ENCODE results near the gene HNRNPLL.

HNRNPLL gene

GRCh38 chr2:38632980-38633379 is 30.3 kb upstream of the HNRNPLL start:
- Histone ChIP-seq H3K27me3 (ENCODE audit: insufficient read depth, low read length, poor library complexity, severe bottlenecking) (no peaks in the 10 kb centered on the region), H3K4me2 (ENCODE audit: low read depth, low read length, poor library complexity, severe bottlenecking) (no peak overlapping the region), H3K79me2 (ENCODE audit: insufficient read depth, low read length) (no peaks in the 10 kb centered on the region), H2AFZ (ENCODE audit: low read length) (no peak overlapping the region), H3K36me3 (ENCODE audit: insufficient read depth, low read length) (no peaks in the 10 kb centered on the region), H3K9ac (ENCODE audit: low read depth, low read length, poor library complexity, severe bottlenecking) (no peak overlapping the region), H3F3A (ENCODE audit: low read depth) (peaks cover 5% of the 10 kb centered on the region; the same call in 1 of the 2 replicates), H3K4me3 (ENCODE audit: low read length, poor library complexity, severe bottlenecking) (no peak overlapping the region), H4K20me1 (ENCODE audit: insufficient read depth, low read length, poor library complexity, severe bottlenecking) (no peaks in the 10 kb centered on the region), H3K9me3 (ENCODE audit: insufficient read depth, low read depth, low read length) (peaks cover 5% of the 10 kb centered on the region; the same call in 1 of the 2 replicates), H3K9me2 (replicated peaks; ENCODE audit: low read depth, low read length) (no peaks in the 10 kb centered on the region), H3K4me1 (ENCODE audit: insufficient read depth, low read length, poor library complexity, severe bottlenecking) (peaks cover 18% of the 10 kb centered on the region)
- TF ChIP-seq CTCF (conservative IDR thresholded peaks at IDR 0.05; ENCODE audit: low read length) (no peak), EZH2phosphoT487 (IDR thresholded peaks at IDR 0.05; ENCODE audit: borderline replicate concordance) (no peak)

GRCh38 chr2:38631976-38632375 is 29.2 kb upstream of the HNRNPLL start:
- no peaks in the 10 kb centered on the region for H3K9me2 ChIP-seq (replicated peaks; ENCODE audit: low read depth, low read length)
- H2AFZ ChIP-seq (ENCODE audit: low read length): no peak overlapping the region
- TF ChIP-seq EZH2phosphoT487 (IDR thresholded peaks at IDR 0.05; ENCODE audit: borderline replicate concordance) (no peak), CTCF (conservative IDR thresholded peaks at IDR 0.05; ENCODE audit: low read length) (no peak)
- peaks cover 5% of the 10 kb centered on the region; the same call in 1 of the 2 replicates for H3K9me3 ChIP-seq (ENCODE audit: insufficient read depth, low read depth, low read length)
- H3F3A ChIP-seq (ENCODE audit: low read depth): peaks cover 5% of the 10 kb centered on the region; the same call in 1 of the 2 replicates
- no peaks in the 10 kb centered on the region for H3K36me3 ChIP-seq (ENCODE audit: insufficient read depth, low read length)
- no peaks in the 10 kb centered on the region for H3K79me2 ChIP-seq (ENCODE audit: insufficient read depth, low read length)
- H3K27me3 ChIP-seq (ENCODE audit: insufficient read depth, low read length, poor library complexity, severe bottlenecking): no peaks in the 10 kb centered on the region
- H3K4me3 ChIP-seq (ENCODE audit: low read length, poor library complexity, severe bottlenecking): no peak overlapping the region
- H4K20me1 ChIP-seq (ENCODE audit: insufficient read depth, low read length, poor library complexity, severe bottlenecking): no peaks in the 10 kb centered on the region
- H3K4me2 ChIP-seq (ENCODE audit: low read depth, low read length, poor library complexity, severe bottlenecking): no peak overlapping the region
- H3K9ac ChIP-seq (ENCODE audit: low read depth, low read length, poor library complexity, severe bottlenecking): no peak overlapping the region
- H3K4me1 ChIP-seq (ENCODE audit: insufficient read depth, low read length, poor library complexity, severe bottlenecking): peaks cover 28% of the 10 kb centered on the region

GRCh38 chr2:38629684-38630083 is 27.0 kb upstream of the HNRNPLL start:
- Histone ChIP-seq H3K36me3 (ENCODE audit: insufficient read depth, low read length) (no peaks in the 10 kb centered on the region), H3K9ac (ENCODE audit: low read depth, low read length, poor library complexity, severe bottlenecking) (no peak overlapping the region), H4K20me1 (ENCODE audit: insufficient read depth, low read length, poor library complexity, severe bottlenecking) (no peaks in the 10 kb centered on the region), H3K4me2 (ENCODE audit: low read depth, low read length, poor library complexity, severe bottlenecking) (no peak overlapping the region), H3K9me2 (replicated peaks; ENCODE audit: low read depth, low read length) (no peaks in the 10 kb centered on the region), H3K4me1 (ENCODE audit: insufficient read depth, low read length, poor library complexity, severe bottlenecking) (peaks cover 41% of the 10 kb centered on the region), H2AFZ (ENCODE audit: low read length) (no peak overlapping the region), H3K79me2 (ENCODE audit: insufficient read depth, low read length) (no peaks in the 10 kb centered on the region), H3K27me3 (ENCODE audit: insufficient read depth, low read length, poor library complexity, severe bottlenecking) (no peaks in the 10 kb centered on the region), H3F3A (ENCODE audit: low read depth) (peaks cover 5% of the 10 kb centered on the region; the same call in 1 of the 2 replicates), H3K9me3 (ENCODE audit: insufficient read depth, low read depth, low read length) (peaks cover 5% of the 10 kb centered on the region; the same call in 1 of the 2 replicates), H3K4me3 (ENCODE audit: low read length, poor library complexity, severe bottlenecking) (no peak overlapping the region)
- no peak for TF ChIP-seq CTCF (conservative IDR thresholded peaks at IDR 0.05; ENCODE audit: low read length)
- no peak for TF ChIP-seq EZH2phosphoT487 (IDR thresholded peaks at IDR 0.05; ENCODE audit: borderline replicate concordance)

Measured in Loucy (cell line).